EL (cell line): ENCODE data around the gene KRTAP20-1.

Experiments
- DNase-seq: peaks from one replicate; pipeline ENCODE4 v3.0.0-alpha.2; 2016

The KRTAP20-1 gene

GRCh38 chr21:30652891-30653290, 36.7 kb downstream of the KRTAP20-1 start:
- no peak for DNase-seq
